H1 (cell line): ENCODE measurements around the gene SOSTDC1. TPM values are rescaled to one million over a fixed set of nuclear protein-coding genes. Genes with fewer than 3 reads are reported as not detected.

Experiments used
- CTCF ChIA-PET: fragments of 300-600 bp; sonication (Branson Sonifier 250); formaldehyde crosslinking; loops from one replicate; lab custom pipeline; 2021; ENCODE audit not compliant: partially characterized antibody; lab: Charles Lee
- POLR2A ChIA-PET: fragments of 300-600 bp; sonication (Branson Sonifier 250); formaldehyde crosslinking; loops from one replicate; lab custom pipeline; 2021; ENCODE audit warnings: inconsistent platforms; ENCODE audit not compliant: partially characterized antibody; lab: Charles Lee
- DNase-seq, 2 experiments: peaks; one replicate each; pipeline versions ENCODE4 v3.0.0 to v3.0.0-alpha.2; 2010 to 2022; ENCODE audit warnings: low spot score in 2 of 2, low read depth in 1 of 2, mixed read lengths in 1 of 2
- FAIRE-seq: peaks from 2 replicates; lab custom pipeline; 2011; peaks lifted over from hg19 to GRCh38; lab: Jason Lieb, UNC
- H2AFZ ChIP-seq: 2 replicates; pipeline ENCODE4 v1.8.1; 2012; ENCODE audit warnings: low read length, inconsistent platforms
- H2AK5ac ChIP-seq: 2 replicates; pipeline ENCODE4 v1.6.1; 2013; ENCODE audit warnings: low read depth, low read length
- H2BK120ac ChIP-seq: replicated peaks from 2 replicates; pipeline ENCODE3; 2013; ENCODE audit warnings: low read depth, low read length, inconsistent platforms
- H2BK12ac ChIP-seq: 2 replicates; pipeline ENCODE4 v1.6.1; 2013; ENCODE audit warnings: low read depth, low read length
- H2BK15ac ChIP-seq: 2 replicates; pipeline ENCODE4 v1.6.1; 2013; ENCODE audit warnings: low read length
- H2BK20ac ChIP-seq: 2 replicates; pipeline ENCODE4 v1.6.1; 2013; ENCODE audit warnings: low read length
- H2BK5ac ChIP-seq: 2 replicates; pipeline ENCODE4 v1.6.1; 2013; ENCODE audit warnings: low read depth, low read length
- H3K14ac ChIP-seq: 2 replicates; pipeline ENCODE4 v1.6.1; 2013; ENCODE audit warnings: inconsistent platforms; ENCODE audit not compliant: insufficient read length
- H3K18ac ChIP-seq: 2 replicates; pipeline ENCODE4 v1.6.1; 2013; ENCODE audit warnings: low read length; ENCODE audit errors: extremely low read depth
- H3K23ac ChIP-seq: 2 replicates; pipeline ENCODE4 v1.6.1; 2013; ENCODE audit warnings: inconsistent platforms; ENCODE audit not compliant: insufficient read length
- H3K23me2 ChIP-seq: 2 replicates; pipeline ENCODE4 v1.6.1; 2013; ENCODE audit warnings: low read depth, low read length
- H3K27ac ChIP-seq: 2 replicates; pipeline ENCODE4 v1.6.1; 2011; ENCODE audit warnings: low read depth, low read length, inconsistent platforms
- H3K27me3 ChIP-seq, 4 experiments: replicated peaks in 1 of 4; 1 replicate in 1 of 4; 2 replicates in 3 of 4; pipeline versions ENCODE4 v1.6.1 to v1.8.1; 2011 to 2013; ENCODE audit warnings: low read length in 3 of 4, mild to moderate bottlenecking in 3 of 4, inconsistent platforms in 2 of 4, mixed read lengths in 2 of 4, moderate library complexity in 1 of 4; ENCODE audit not compliant: control insufficient read depth in 3 of 4, insufficient read depth in 3 of 4; ENCODE audit errors: extremely low read depth in 1 of 4
- H3K36me3 ChIP-seq, 4 experiments: 2 replicates each; pipeline versions ENCODE4 v1.6.1 to v1.8.1; 2011 to 2013; ENCODE audit warnings: mild to moderate bottlenecking in 4 of 4, low read length in 3 of 4, moderate library complexity in 2 of 4, control low read depth in 1 of 4, inconsistent platforms in 1 of 4; ENCODE audit not compliant: insufficient read depth in 4 of 4, control insufficient read depth in 2 of 4
- H3K4ac ChIP-seq: replicated peaks from 2 replicates; pipeline ENCODE3; 2013; ENCODE audit warnings: low read length, low read depth, mixed read lengths, inconsistent platforms; ENCODE audit not compliant: insufficient read length
- H3K4me1 ChIP-seq, 4 experiments: replicated peaks in 1 of 4; 1 replicate in 1 of 4; 2 replicates in 3 of 4; pipeline versions ENCODE4 v1.6.1 to v1.8.1; 2011 to 2013; ENCODE audit warnings: low read length in 3 of 4, inconsistent platforms in 2 of 4, mixed read lengths in 1 of 4; ENCODE audit not compliant: insufficient read depth in 4 of 4, control insufficient read depth in 3 of 4
- H3K4me2 ChIP-seq, 2 experiments: 2 replicates each; pipeline versions ENCODE4 v1.6.1 to v1.8.1; 2011 to 2013; ENCODE audit warnings: low read depth in 2 of 2, low read length in 2 of 2, control low read depth in 1 of 2, inconsistent platforms in 1 of 2, mild to moderate bottlenecking in 1 of 2; ENCODE audit not compliant: insufficient read depth in 1 of 2
- H3K4me3 ChIP-seq, 4 experiments: fragments of 200-600, 300-600 bp in 1 of 4; sonication (generic), shearing (Covaris generic), sonication (Bioruptor Twin) in 1 of 4; 2 replicates each; pipeline versions ENCODE4 v1.5.1 to v1.8.1; 2011 to 2016; ENCODE audit warnings: low read length in 4 of 4, low read depth in 3 of 4, control low read depth in 2 of 4, inconsistent platforms in 2 of 4, mild to moderate bottlenecking in 2 of 4, mixed read lengths in 1 of 4, moderate library complexity in 1 of 4; ENCODE audit not compliant: insufficient read depth in 2 of 4; ENCODE audit errors: extremely low read depth in 1 of 4
- H3K56ac ChIP-seq: replicated peaks from 2 replicates; pipeline ENCODE3; 2013; ENCODE audit warnings: low read depth, mild to moderate bottlenecking, mixed read lengths, low read length, inconsistent platforms; ENCODE audit not compliant: insufficient read length
- H3K79me1 ChIP-seq: 2 replicates; pipeline ENCODE4 v1.6.1; 2013; ENCODE audit warnings: low read depth, low read length, control low read depth
- H3K79me2 ChIP-seq, 2 experiments: 2 replicates each; pipeline versions ENCODE4 v1.6.1 to v1.8.1; 2012 to 2013; ENCODE audit warnings: low read length in 2 of 2, mild to moderate bottlenecking in 2 of 2, inconsistent platforms in 1 of 2; ENCODE audit not compliant: insufficient read depth in 2 of 2, control insufficient read depth in 1 of 2
- H3K9ac ChIP-seq, 4 experiments: replicated peaks in 1 of 4; 1 replicate in 1 of 4; 2 replicates in 3 of 4; pipeline versions ENCODE4 v1.6.1 to v1.8.1; 2011 to 2013; ENCODE audit warnings: low read depth in 3 of 4, low read length in 3 of 4, control low read depth in 2 of 4, mild to moderate bottlenecking in 2 of 4, moderate library complexity in 2 of 4, inconsistent platforms in 1 of 4; ENCODE audit errors: extremely low read depth in 1 of 4
- H3K9me3 ChIP-seq, 2 experiments: 2 replicates each; pipeline versions ENCODE4 v1.6.1 to v1.8.1; 2012 to 2013; ENCODE audit warnings: mild to moderate bottlenecking in 2 of 2, moderate library complexity in 2 of 2, control low read depth in 1 of 2, inconsistent platforms in 1 of 2, low read depth in 1 of 2, low read length in 1 of 2, mixed read lengths in 1 of 2; ENCODE audit not compliant: insufficient read depth in 2 of 2
- H4K20me1 ChIP-seq, 2 experiments: replicated peaks in 1 of 2; 2 replicates each; pipeline versions ENCODE3 to v1.8.1; 2011 to 2013; ENCODE audit warnings: inconsistent platforms in 2 of 2, low read length in 2 of 2, mild to moderate bottlenecking in 1 of 2; ENCODE audit not compliant: insufficient read depth in 2 of 2, control insufficient read depth in 1 of 2
- H4K5ac ChIP-seq: 2 replicates; pipeline ENCODE4 v1.6.1; 2013; ENCODE audit warnings: low read length, low read depth, mixed read lengths, inconsistent platforms; ENCODE audit not compliant: insufficient read length
- H4K8ac ChIP-seq: 2 replicates; pipeline ENCODE4 v1.8.0; 2013; ENCODE audit warnings: mild to moderate bottlenecking, moderate library complexity, low read length, inconsistent platforms; ENCODE audit not compliant: insufficient read depth; ENCODE audit errors: extremely low read depth
- H4K91ac ChIP-seq: replicated peaks from 2 replicates; pipeline ENCODE3; 2013; ENCODE audit warnings: low read length, mixed read lengths, inconsistent platforms; ENCODE audit not compliant: insufficient read length
- ATF3 ChIP-seq: IDR thresholded peaks from 2 replicates; pipeline ENCODE4 v1.6.1; 2011; ENCODE audit warnings: low read depth, mild to moderate bottlenecking, low read length; ENCODE audit not compliant: insufficient read depth
- BRCA1 ChIP-seq: IDR thresholded peaks from 2 replicates; pipeline ENCODE4 v1.6.1; 2012; ENCODE audit warnings: low read depth, low read length, improper control_type of control experiment
- HDAC6 ChIP-seq: IDR thresholded peaks from one replicate; pipeline ENCODE4 v1.7.1; 2012; ENCODE audit warnings: low read depth, mild to moderate bottlenecking, inconsistent platforms, low read length, moderate library complexity
- PHF8 ChIP-seq: fragments of 200-600 bp; sonication (generic); conservative IDR thresholded peaks from 2 replicates; pipeline ENCODE4 v1.7.1; 2012; ENCODE audit warnings: low read depth, mild to moderate bottlenecking, inconsistent platforms, low read length, moderate library complexity
- POLR2A ChIP-seq, 2 experiments: IDR thresholded peaks; 1 replicate in 1 of 2; 2 replicates in 1 of 2; pipeline ENCODE4 v1.6.1; 2011; ENCODE audit warnings: low read depth in 2 of 2, low read length in 2 of 2, mild to moderate bottlenecking in 2 of 2; ENCODE audit errors: control extremely low read depth in 1 of 2
- POU5F1 ChIP-seq: IDR thresholded peaks from 2 replicates; pipeline ENCODE4 v1.6.1; 2011; ENCODE audit warnings: low read depth, mild to moderate bottlenecking, low read length, moderate library complexity
- RNF2 ChIP-seq: fragments of 200-900, 300-1000 bp; sonication (generic); IDR thresholded peaks from 2 replicates; pipeline ENCODE4 v1.7.1; 2016; ENCODE audit warnings: borderline replicate concordance, low read depth, mild to moderate bottlenecking, antibody characterized with exemption, low read length; ENCODE audit not compliant: poor library complexity, severe bottlenecking; ENCODE audit errors: missing control alignments
- RXRA ChIP-seq: IDR thresholded peaks from 2 replicates; pipeline ENCODE4 v1.6.1; 2011; ENCODE audit warnings: low read depth, mild to moderate bottlenecking, low read length, moderate library complexity; ENCODE audit not compliant: insufficient read depth
- SIX5 ChIP-seq: IDR thresholded peaks from 2 replicates; pipeline ENCODE4 v1.6.1; 2011; ENCODE audit warnings: mild to moderate bottlenecking, low read depth, low read length
- SP1 ChIP-seq: IDR thresholded peaks from 2 replicates; pipeline ENCODE4 v1.6.1; 2011; ENCODE audit warnings: low read depth, low read length
- SP2 ChIP-seq: IDR thresholded peaks from 2 replicates; pipeline ENCODE4 v1.6.1; 2012; ENCODE audit warnings: mild to moderate bottlenecking, low read length, inconsistent platforms
- SP4 ChIP-seq: IDR thresholded peaks from 2 replicates; pipeline ENCODE4 v1.6.1; 2012; ENCODE audit warnings: low read length, inconsistent platforms
- SUZ12 ChIP-seq: fragments of 200-600 bp; sonication (generic); IDR thresholded peaks from 2 replicates; pipeline ENCODE4 v1.6.1; 2012; ENCODE audit warnings: mild to moderate bottlenecking, inconsistent platforms, low read length, moderate library complexity, mixed read lengths
- WGBS, 2 experiments: shearing (Covaris generic) in 1 of 2; methylation state at CpG; one replicate each; pipeline versions ENCODE4 v1.1.6 to v1.1.7; 2013 to 2015; ENCODE audit warnings: low lambda C conversion rate in 2 of 2, mixed read lengths in 2 of 2, inconsistent platforms in 1 of 2, low coverage in 1 of 2, missing lambda C conversion rate in 1 of 2; ENCODE audit not compliant: insufficient replicate concordance in 2 of 2, insufficient coverage in 1 of 2, insufficient read length in 1 of 2; ENCODE audit errors: extremely low coverage in 1 of 2, missing lambda C conversion rate in 1 of 2; 5-methylcytosine and 5-hydroxymethylcytosine counted together
- polyA plus RNA-seq, 7 experiments: library from polyadenylated mRNA; depleted of rRNA in 3 of 7; stranded (reverse) in 5 of 7; unstranded in 2 of 7; fragments of >200 nt in 5 of 7; fragments of 200-250 nt in 2 of 7; gene quantifications; 1 replicate in 5 of 7; 2 replicates in 1 of 7; 4 replicates in 1 of 7; pipeline versions ENCODE4 v1.2.1 to v1.2.3, GENCODE V29; 2011 to 2013; ENCODE audit warnings: missing spikeins in 2 of 7, mixed read lengths in 2 of 7
- total RNA-seq: library from RNA; stranded (reverse); fragmentation: NEBNext Ultra II Directional; extraction: Animal tissue kit (Norgen Biotek cat#: 25700); gene quantifications from 2 replicates; pipeline ENCODE4 v1.2.1, GENCODE V29; 2021

SOSTDC1 gene
- total and polyA plus RNA-seq, 2 of the 8 experiments (the other 6 are each of a cell fraction or from before 2014, with no cell fraction given): 0.35 to 0.79 TPM

GRCh38 chr7:16430133-16430532 lies 35.4 kb downstream of the SOSTDC1 start:
- no peak overlapping the region for H4K91ac ChIP-seq
- H4K5ac ChIP-seq: no peak overlapping the region
- no peaks in the 10 kb centered on the region for H3K27me3 ChIP-seq
- H2AK5ac ChIP-seq: no peak overlapping the region
- 75% methylated on average over 3 of the region's 3 CpGs; no CpG with 5 or more reads in 1 of the 2 experiments for WGBS, 2 experiments
- no peak overlapping the region for H2BK20ac ChIP-seq
- H3K9ac ChIP-seq: no peak overlapping the region
- no peak overlapping the region for H3K4me3 ChIP-seq
- H2AFZ ChIP-seq: no peak overlapping the region
- no peak overlapping the region for H2BK5ac ChIP-seq
- H2BK15ac ChIP-seq: no peak overlapping the region
- H4K8ac ChIP-seq: no peak overlapping the region
- H3K79me1 ChIP-seq: no peaks in the 10 kb centered on the region
- ChIA-PET CTCF (interaction anchor here (0.6 to 4.7 kb wide), 5 partner anchors 132 to 324 kb away, joined by 3 to 54 read pairs (median 4); no protein-coding TSS in a partner anchor), POLR2A (no interaction called here)
- no peak overlapping the region for H2BK120ac ChIP-seq
- H3K14ac ChIP-seq: no peak overlapping the region
- H3K36me3 ChIP-seq: no peaks in the 10 kb centered on the region
- no peak overlapping the region for H3K4me2 ChIP-seq
- H3K56ac ChIP-seq: no peak overlapping the region
- FAIRE-seq (no peak), DNase-seq (no peak)
- H3K18ac ChIP-seq: no peak overlapping the region
- no peak overlapping the region for H3K4ac ChIP-seq
- no peaks in the 10 kb centered on the region for H3K4me1 ChIP-seq
- no peak overlapping the region for H2BK12ac ChIP-seq
- TF ChIP-seq POLR2A (IDR thresholded peaks at IDR 0.05; ENCODE audit: control extremely low read depth in 1 of 2, low read depth in 2 of 2, low read length in 2 of 2) (no peak), PHF8 (no peak), SP4 (no peak), BRCA1 (no peak), SP2 (no peak), ATF3 (no peak), SP1 (no peak), HDAC6 (no peak), RXRA (no peak), RNF2 (no peak), SUZ12 (no peak), SIX5 (no peak), POU5F1 (no peak)
- H3K27ac ChIP-seq: no peak overlapping the region
- no peak overlapping the region for H3K23ac ChIP-seq
- H3K23me2 ChIP-seq: no peaks in the 10 kb centered on the region
- H3K79me2 ChIP-seq: no peaks in the 10 kb centered on the region
- no peaks in the 10 kb centered on the region for H4K20me1 ChIP-seq
- H3K9me3 ChIP-seq: no peaks in the 10 kb centered on the region
